Mesendoderm (in vitro differentiated cells): Measurements from ENCODE around the gene HS6ST1.
A peak's percentile ranks its signal among the peaks of the same experiment; 100 is the strongest.

Source experiments
- DNase-seq: peaks from one replicate; pipeline ENCODE4 v3.0.0; 2013
- H2AK5ac ChIP-seq: 2 replicates; pipeline ENCODE4 v1.6.1; 2013; ENCODE audit warnings: low read length, inconsistent platforms
- H2BK120ac ChIP-seq: 2 replicates; pipeline ENCODE4 v1.6.1; 2013; ENCODE audit warnings: low read depth, mild to moderate bottlenecking, low read length, moderate library complexity, mixed read lengths
- H2BK15ac ChIP-seq: replicated peaks from 2 replicates; pipeline ENCODE4 v1.6.1; 2013; ENCODE audit warnings: low read depth, mild to moderate bottlenecking, moderate library complexity
- H2BK5ac ChIP-seq: 2 replicates; pipeline ENCODE4 v1.6.1; 2013; ENCODE audit warnings: low read length, inconsistent platforms
- H3K18ac ChIP-seq: 2 replicates; pipeline ENCODE4 v1.6.1; 2013; ENCODE audit warnings: mild to moderate bottlenecking, low read length, mixed read lengths
- H3K23ac ChIP-seq: one replicate; pipeline ENCODE4 v1.6.1; 2013; ENCODE audit warnings: low read length
- H3K27ac ChIP-seq: 2 replicates; pipeline ENCODE4 v1.5.1; 2013; ENCODE audit warnings: low read depth, mild to moderate bottlenecking, inconsistent platforms, low read length, moderate library complexity
- H3K27me3 ChIP-seq: 2 replicates; pipeline ENCODE4 v1.6.1; 2013; ENCODE audit warnings: low read length, control low read depth, mild to moderate bottlenecking, inconsistent platforms; ENCODE audit not compliant: insufficient read depth, poor library complexity
- H3K36me3 ChIP-seq: 2 replicates; pipeline ENCODE4 v1.6.1; 2013; ENCODE audit warnings: low read length, inconsistent platforms; ENCODE audit not compliant: control insufficient read depth, insufficient read depth
- H3K4ac ChIP-seq: one replicate; pipeline ENCODE4 v1.6.1; 2013; ENCODE audit warnings: low read depth, mild to moderate bottlenecking, low read length, moderate library complexity
- H3K4me1 ChIP-seq: 2 replicates; pipeline ENCODE4 v1.6.1; 2013; ENCODE audit warnings: low read depth, low read length, inconsistent platforms; ENCODE audit not compliant: control insufficient read depth
- H3K4me2 ChIP-seq: 2 replicates; pipeline ENCODE4 v1.6.1; 2013; ENCODE audit warnings: low read length
- H3K4me3 ChIP-seq: 2 replicates; pipeline ENCODE4 v1.5.1; 2013; ENCODE audit warnings: mild to moderate bottlenecking, low read length
- H3K56ac ChIP-seq: one replicate; pipeline ENCODE4 v1.6.1; 2013; ENCODE audit warnings: low read length
- H3K79me1 ChIP-seq: 2 replicates; pipeline ENCODE4 v1.6.1; 2013; ENCODE audit warnings: low read length, inconsistent platforms
- H3K79me2 ChIP-seq: 2 replicates; pipeline ENCODE4 v1.6.1; 2013; ENCODE audit warnings: mild to moderate bottlenecking, low read length; ENCODE audit not compliant: control insufficient read depth, insufficient read depth
- H3K9ac ChIP-seq: 2 replicates; pipeline ENCODE4 v1.6.1; 2013; ENCODE audit warnings: low read length, inconsistent platforms
- H4K5ac ChIP-seq: one replicate; pipeline ENCODE4 v1.6.1; 2013; ENCODE audit warnings: low read length
- H4K8ac ChIP-seq: one replicate; pipeline ENCODE4 v1.6.1; 2013; ENCODE audit warnings: low read depth, mild to moderate bottlenecking, control low read depth, low read length, moderate library complexity
- WGBS: extraction: QIAGEN DNeasy Blood & Tissue Kit; methylation state at CpG from one replicate; pipeline ENCODE4 v1.1.7; 2013; ENCODE audit warnings: low lambda C conversion rate, missing lambda C conversion rate; ENCODE audit not compliant: insufficient coverage; ENCODE audit errors: extremely low coverage; 5-methylcytosine and 5-hydroxymethylcytosine counted together

The HS6ST1 gene

GRCh38 chr2:128354161-128354560 lies 35.5 kb upstream of the HS6ST1 start:
- no peaks in the 10 kb centered on the region for H3K27me3 ChIP-seq
- H3K79me1 ChIP-seq = no peaks in the 10 kb centered on the region
- no CpG with 5 or more reads among the region's 5 CpGs for WGBS
- no peak overlapping the region for H2AK5ac ChIP-seq
- no peak overlapping the region for H4K5ac ChIP-seq
- H3K27ac ChIP-seq = no peak overlapping the region
- H3K4me1 ChIP-seq = peaks cover 3% of the 10 kb centered on the region
- no peak overlapping the region for H3K9ac ChIP-seq
- H2BK15ac ChIP-seq = no peak overlapping the region
- H2BK5ac ChIP-seq = no peak overlapping the region
- no peak overlapping the region for H3K4ac ChIP-seq
- no peak overlapping the region for H3K4me2 ChIP-seq
- H2BK120ac ChIP-seq = no peak overlapping the region
- DNase-seq = no peak
- H3K79me2 ChIP-seq = no peaks in the 10 kb centered on the region
- no peak overlapping the region for H3K18ac ChIP-seq
- H3K23ac ChIP-seq = no peak overlapping the region
- H3K36me3 ChIP-seq = no peaks in the 10 kb centered on the region
- H3K4me3 ChIP-seq = no peak overlapping the region
- H4K8ac ChIP-seq = no peak overlapping the region
- no peak overlapping the region for H3K56ac ChIP-seq

- no peak overlapping the region for H2BK120ac ChIP-seq
Observed at GRCh38 chr2:128350736-128351135, 32.1 kb upstream of the HS6ST1 start.

GRCh38 chr2:128348701-128349100 lies 30.0 kb upstream of the HS6ST1 start:
- no peak overlapping the region for H3K18ac ChIP-seq
- DNase-seq = no peak
- no peak overlapping the region for H3K9ac ChIP-seq
- no peaks in the 10 kb centered on the region for H3K27me3 ChIP-seq
- no peak overlapping the region for H4K5ac ChIP-seq
- H2BK15ac ChIP-seq = no peak overlapping the region
- no CpG with 5 or more reads among the region's 5 CpGs for WGBS
- H3K4ac ChIP-seq = no peak overlapping the region
- H2BK120ac ChIP-seq = no peak overlapping the region
- H3K23ac ChIP-seq = no peak overlapping the region
- H4K8ac ChIP-seq = no peak overlapping the region
- H3K79me2 ChIP-seq = no peaks in the 10 kb centered on the region
- H3K27ac ChIP-seq = no peak overlapping the region
- H3K79me1 ChIP-seq = no peaks in the 10 kb centered on the region
- H3K4me3 ChIP-seq = no peak overlapping the region
- H3K56ac ChIP-seq = no peak overlapping the region
- H3K36me3 ChIP-seq = no peaks in the 10 kb centered on the region
- H2BK5ac ChIP-seq = no peak overlapping the region
- no peak overlapping the region for H3K4me2 ChIP-seq
- H2AK5ac ChIP-seq = no peak overlapping the region
- no peaks in the 10 kb centered on the region for H3K4me1 ChIP-seq

More at GRCh38 chr2:128350736-128351135, 32.1 kb upstream of the HS6ST1 start:
- no peak overlapping the region for H3K4ac ChIP-seq
- no peak overlapping the region for H3K27ac ChIP-seq
- no peak for DNase-seq
- no peak overlapping the region for H4K5ac ChIP-seq
- no peaks in the 10 kb centered on the region for H3K79me1 ChIP-seq
- no peaks in the 10 kb centered on the region for H3K36me3 ChIP-seq
- H3K4me3 ChIP-seq = no peak overlapping the region
- no peaks in the 10 kb centered on the region for H3K79me2 ChIP-seq
- H2BK5ac ChIP-seq = no peak overlapping the region
- H2AK5ac ChIP-seq = no peak overlapping the region
- H3K18ac ChIP-seq = no peak overlapping the region
- H2BK15ac ChIP-seq = no peak overlapping the region
- no peak overlapping the region for H3K9ac ChIP-seq
- no peaks in the 10 kb centered on the region for H3K27me3 ChIP-seq
- H3K56ac ChIP-seq = no peak overlapping the region
- no peaks in the 10 kb centered on the region for H3K4me1 ChIP-seq
- no peak overlapping the region for H4K8ac ChIP-seq
- H3K23ac ChIP-seq = no peak overlapping the region
- WGBS = no CpG with 5 or more reads among the region's 1 CpG
- H3K4me2 ChIP-seq = no peak overlapping the region

GRCh38 chr2:128347701-128348539 lies 29.3 kb upstream of the HS6ST1 start:
- Histone ChIP-seq H3K4me2 (no peak overlapping the region), H3K9ac (peak overlapping the region; percentile 17), H4K8ac (no peak overlapping the region), H3K56ac (peak overlapping the region; percentile 8), H3K27me3 (no peaks in the 10 kb centered on the region), H3K4me1 (no peaks in the 10 kb centered on the region), H2BK15ac (no peak overlapping the region), H3K4me3 (no peak overlapping the region), H3K36me3 (no peaks in the 10 kb centered on the region), H3K79me2 (no peaks in the 10 kb centered on the region), H3K18ac (no peak overlapping the region), H3K79me1 (no peaks in the 10 kb centered on the region), H2BK120ac (no peak overlapping the region), H3K4ac (no peak overlapping the region), H3K27ac (no peak overlapping the region), H3K23ac (no peak overlapping the region), H2BK5ac (no peak overlapping the region), H4K5ac (no peak overlapping the region), H2AK5ac (no peak overlapping the region)
- no peak for DNase-seq
- WGBS = no CpG with 5 or more reads among the region's 16 CpGs

GRCh38 chr2:128347171-128347558 lies 28.5 kb upstream of the HS6ST1 start:
- H3K18ac ChIP-seq = no peak overlapping the region
- H3K36me3 ChIP-seq = no peaks in the 10 kb centered on the region
- no peaks in the 10 kb centered on the region for H3K4me1 ChIP-seq
- H3K79me2 ChIP-seq = no peaks in the 10 kb centered on the region
- no peak for DNase-seq
- H2BK15ac ChIP-seq = no peak overlapping the region
- H4K8ac ChIP-seq = no peak overlapping the region
- no peak overlapping the region for H3K27ac ChIP-seq
- H3K79me1 ChIP-seq = no peaks in the 10 kb centered on the region
- H3K27me3 ChIP-seq = no peaks in the 10 kb centered on the region
- peak overlapping the region; percentile 56 for H3K23ac ChIP-seq
- no peak overlapping the region for H2BK120ac ChIP-seq
- no peak overlapping the region for H3K4me3 ChIP-seq
- no CpG with 5 or more reads among the region's 14 CpGs for WGBS
- H2BK5ac ChIP-seq = no peak overlapping the region
- H3K4me2 ChIP-seq = no peak overlapping the region
- no peak overlapping the region for H2AK5ac ChIP-seq
- H3K4ac ChIP-seq = no peak overlapping the region
- no peak overlapping the region for H4K5ac ChIP-seq
- H3K56ac ChIP-seq = no peak overlapping the region
- no peak overlapping the region for H3K9ac ChIP-seq
